DMS114 treated with DMSO at 0.1 percent for 48 hours (cell line): ENCODE data around the gene GGT1.
"Not testable (repeated sequence)": the region's sequence is repeated elsewhere in the genome, so short reads cannot be mapped to it uniquely, and the experiment has no call there.

Experiments used
- DNase-seq: peaks from one replicate; lab custom pipeline; 2025; ENCODE audit not compliant: unreplicated experiment; lab: John Stamatoyannopoulos, UW

GGT1 gene

DNA sequence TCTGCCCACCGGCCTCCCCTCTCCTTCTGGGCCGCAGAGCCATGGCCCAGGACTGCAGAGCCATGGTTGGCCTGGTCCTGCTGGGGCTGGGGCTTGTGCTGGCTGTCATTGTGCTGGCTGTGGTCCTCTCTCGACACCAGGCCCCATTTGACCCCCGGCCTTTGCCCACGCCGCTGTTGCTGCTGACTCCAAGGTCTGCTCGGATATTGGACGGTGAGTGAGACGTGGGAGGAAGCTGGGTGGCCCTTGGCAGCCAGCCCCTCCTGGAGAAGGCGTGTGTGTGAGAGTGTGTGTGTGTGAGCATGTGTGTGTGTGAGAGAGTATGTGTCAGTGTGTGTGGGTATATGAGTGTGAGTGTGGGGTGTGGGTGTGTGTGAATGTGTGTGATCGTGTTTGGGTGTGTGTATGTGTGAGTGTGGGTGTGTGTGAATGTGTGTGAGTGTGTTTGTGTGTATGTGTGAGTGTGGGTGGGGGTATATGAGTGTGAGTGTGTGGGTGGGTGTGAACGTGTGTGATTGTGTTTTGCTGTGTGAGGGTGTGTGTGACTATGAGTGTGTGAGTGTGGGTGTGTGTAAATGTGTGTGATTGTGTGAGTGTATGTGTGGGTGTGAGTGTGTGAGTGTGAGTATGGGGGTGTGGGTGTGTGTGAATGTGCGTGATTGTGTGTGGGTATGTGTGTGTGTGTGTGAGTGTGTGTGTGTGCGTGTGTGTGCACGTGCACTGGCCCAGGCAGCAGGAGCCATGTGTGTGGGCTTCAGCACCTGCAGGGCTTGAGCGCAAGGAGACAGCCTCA, 30.4 kb downstream of the GGT1 start:
- not testable (repeated sequence) for DNase-seq

GRCh38 chr22:24634776-24635389, 31.9 kb downstream of the GGT1 start:
- DNase-seq: not testable (repeated sequence)

- DNase-seq: not testable (repeated sequence)
Measured at GRCh38 chr22:24636513-24636912, 33.5 kb downstream of the GGT1 start.

DNA sequence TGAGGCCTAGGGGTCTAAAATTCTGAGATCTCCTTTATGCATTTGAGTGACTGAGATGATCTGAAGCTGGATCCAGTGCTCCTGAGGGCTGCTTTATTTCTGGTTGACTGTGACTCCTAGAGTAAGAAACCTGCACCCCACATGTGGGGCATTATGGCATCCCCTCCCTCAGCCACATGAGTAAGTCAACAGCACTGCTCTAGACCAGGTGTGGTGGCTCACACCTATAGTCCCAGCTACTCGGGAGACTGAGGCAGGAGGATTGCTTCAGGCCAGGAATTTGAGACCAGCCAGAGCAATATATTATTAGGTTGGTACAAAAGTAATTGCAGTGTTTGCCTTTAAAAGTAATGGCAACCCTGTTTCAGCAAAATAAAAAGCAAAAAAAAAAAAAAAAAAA, 39.3 kb downstream of the GGT1 start:
- DNase-seq: not testable (repeated sequence)

DNA sequence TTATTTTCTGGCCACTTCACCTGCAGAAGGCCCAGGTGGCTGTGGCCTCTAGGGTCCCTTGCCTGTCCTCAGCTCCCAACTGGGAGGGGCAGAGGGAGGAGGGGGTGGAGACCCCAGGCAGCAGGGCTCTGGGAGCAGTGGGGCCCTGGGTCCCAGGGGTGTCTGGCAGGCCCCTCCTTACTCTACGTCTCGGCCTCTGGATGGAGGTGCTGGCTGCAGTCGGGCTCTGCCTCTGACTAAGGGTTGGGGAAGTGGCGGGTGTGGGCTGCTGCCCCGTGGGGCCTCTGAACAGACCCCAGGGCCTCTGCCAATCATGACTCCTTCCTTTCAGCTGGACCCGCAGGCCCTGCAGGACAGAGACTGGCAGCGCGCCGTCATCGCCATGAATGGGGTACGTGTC, 41.4 kb downstream of the GGT1 start:
- not testable (repeated sequence) for DNase-seq

DNA sequence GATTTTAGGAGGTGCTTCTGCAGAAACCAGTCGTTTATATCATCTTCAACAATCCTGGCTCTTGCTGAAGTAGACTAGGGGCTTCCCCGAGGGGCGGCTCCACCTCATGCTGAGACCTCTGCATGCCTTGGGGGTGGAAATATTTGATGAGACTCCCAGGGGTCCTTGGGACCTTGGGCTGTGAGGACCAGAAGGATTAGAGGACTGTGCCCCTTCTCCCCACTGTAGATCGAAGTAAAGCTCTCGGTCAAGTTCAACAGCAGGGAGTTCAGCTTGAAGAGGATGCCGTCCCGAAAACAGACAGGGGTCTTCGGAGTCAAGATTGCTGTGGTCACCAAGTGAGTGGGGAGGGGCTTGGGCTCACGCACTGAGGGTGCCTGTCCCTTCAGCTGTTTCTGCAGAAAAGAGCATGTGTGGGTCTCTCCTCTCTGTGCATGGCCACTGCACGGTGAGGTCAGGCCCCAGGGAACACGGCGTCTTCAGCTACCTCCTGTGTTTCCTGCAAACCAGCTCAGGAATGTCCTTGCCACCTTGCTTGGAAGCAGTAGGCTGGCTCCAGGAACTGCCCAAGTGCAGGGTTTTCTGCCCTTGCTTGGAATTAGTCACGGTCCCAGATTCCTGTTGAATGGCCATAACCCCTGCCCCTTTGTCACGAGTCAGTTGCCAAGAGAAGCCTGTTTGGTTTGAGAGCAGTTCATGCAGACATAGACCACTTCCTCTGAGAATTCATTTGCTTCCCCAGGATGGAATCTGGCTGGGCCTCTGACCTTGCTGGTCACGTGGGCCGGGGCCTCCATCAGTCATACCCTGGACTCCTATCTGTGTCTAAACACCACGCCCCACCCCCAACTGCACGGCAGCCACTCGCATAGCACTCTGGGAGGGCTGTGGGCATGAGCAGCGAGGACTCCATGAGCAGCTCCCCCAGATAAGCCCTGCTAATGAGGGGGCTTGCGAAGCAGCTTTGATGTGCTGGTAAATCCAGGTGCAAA, 42.7 kb downstream of the GGT1 start:
- not testable (repeated sequence) for DNase-seq

DNA sequence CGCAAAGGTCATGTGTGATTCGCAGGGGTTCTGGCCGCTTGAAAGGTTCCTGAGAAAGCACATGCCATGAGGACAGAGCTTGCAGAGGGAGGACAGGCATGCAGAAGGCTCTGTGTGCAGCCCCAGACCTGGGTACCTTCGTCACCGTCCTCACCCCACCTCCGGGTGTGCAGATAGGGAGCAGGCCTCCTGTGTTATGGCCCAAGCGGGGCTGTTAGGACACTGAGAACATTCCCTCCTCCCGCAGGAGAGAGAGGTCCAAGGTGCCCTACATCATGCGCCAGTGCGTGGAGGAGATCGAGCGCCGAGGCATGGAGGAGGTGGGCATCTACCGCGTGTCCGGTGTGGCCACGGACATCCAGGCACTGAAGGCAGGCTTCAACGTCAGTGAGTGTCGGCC, 43.8 kb downstream of the GGT1 start:
- not testable (repeated sequence) for DNase-seq

DNA sequence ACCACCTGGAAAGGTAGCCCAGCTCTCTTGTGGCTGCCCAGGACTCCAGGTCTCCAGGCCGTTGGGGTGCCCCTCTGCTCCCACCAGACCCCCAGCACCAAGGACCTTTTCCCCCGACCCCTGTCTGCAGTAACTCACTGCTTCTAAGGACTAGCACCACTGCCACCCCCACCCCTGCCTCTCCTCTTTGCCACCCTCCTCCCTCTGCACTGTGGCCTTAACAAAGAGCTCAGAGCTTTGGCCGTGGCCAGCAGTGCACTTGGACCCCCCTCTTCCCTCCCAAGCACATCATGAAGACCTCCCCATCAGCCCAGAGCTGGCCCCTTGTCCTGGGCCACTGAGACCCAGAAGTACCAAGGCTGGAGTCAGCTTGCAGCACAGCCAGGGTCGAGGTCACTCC, 46.4 kb downstream of the GGT1 start:
- not testable (repeated sequence) for DNase-seq

GRCh38 chr22:24650884-24651283, 47.9 kb downstream of the GGT1 start:
- not testable (repeated sequence) for DNase-seq

DNA sequence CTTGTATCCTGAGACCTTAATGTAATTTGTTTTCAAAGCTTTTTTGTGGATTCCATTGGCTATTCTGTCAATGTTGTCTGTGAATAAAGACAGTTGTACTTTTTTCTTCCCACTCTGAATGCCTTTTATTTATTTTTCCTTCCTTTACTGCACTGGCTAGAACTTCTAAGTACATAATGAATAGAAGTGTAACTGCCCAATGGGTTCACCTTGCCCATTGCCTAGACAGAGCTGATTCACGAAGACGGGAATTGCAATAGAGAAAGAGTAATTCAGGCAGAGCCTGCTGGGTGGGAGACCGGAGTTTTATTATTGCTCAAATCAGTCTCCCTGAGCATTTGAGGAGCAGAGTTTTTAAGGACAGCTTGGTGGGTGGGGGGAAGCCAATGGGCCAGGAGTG, 62.4 kb downstream of the GGT1 start:
- DNase-seq: not testable (repeated sequence)

- DNase-seq: not testable (repeated sequence)
Measured at GRCh38 chr22:24667904-24668303, 64.9 kb downstream of the GGT1 start.

- DNase-seq: not testable (repeated sequence)
Measured at GRCh38 chr22:24672532-24672931, 69.5 kb downstream of the GGT1 start.
